Activated naive CD8-positive, alpha-beta T cell treated with anti-CD3 and anti-CD28 coated beads, Interleukin-2, amount 50 U/mL, for 24 hours (primary cell): ENCODE data around the gene KRTAP10-8.
"Not testable (repeated sequence)": the region's sequence is repeated elsewhere in the genome, so short reads cannot be mapped to it uniquely, and the experiment has no call there.

Experiments used
- ATAC-seq: fragments of 150-1000 bp; cut with Tn5 transposase; one replicate; pipeline ENCODE4 v1.10.0; 2021
- DNase-seq: peaks from one replicate; pipeline ENCODE4 v3.0.0; 2021
- H3K27ac Mint-ChIP-seq: one replicate; pipeline ENCODE4 v1.8.0; 2021; ENCODE audit warnings: mild to moderate bottlenecking, mixed read lengths
- H3K27me3 Mint-ChIP-seq: one replicate; pipeline ENCODE4 v1.8.0; 2021; ENCODE audit warnings: mixed read lengths
- H3K36me3 Mint-ChIP-seq: one replicate; pipeline ENCODE4 v1.8.0; 2021; ENCODE audit warnings: low read depth, mixed read lengths
- H3K4me1 Mint-ChIP-seq: one replicate; pipeline ENCODE4 v1.8.0; 2021; ENCODE audit warnings: mixed read lengths
- H3K4me3 Mint-ChIP-seq: one replicate; pipeline ENCODE4 v1.8.0; 2021; ENCODE audit warnings: mild to moderate bottlenecking, moderate library complexity, mixed read lengths
- H3K9me3 Mint-ChIP-seq: one replicate; pipeline ENCODE4 v1.8.0; 2021; ENCODE audit warnings: mixed read lengths

Gene KRTAP10-8

DNA sequence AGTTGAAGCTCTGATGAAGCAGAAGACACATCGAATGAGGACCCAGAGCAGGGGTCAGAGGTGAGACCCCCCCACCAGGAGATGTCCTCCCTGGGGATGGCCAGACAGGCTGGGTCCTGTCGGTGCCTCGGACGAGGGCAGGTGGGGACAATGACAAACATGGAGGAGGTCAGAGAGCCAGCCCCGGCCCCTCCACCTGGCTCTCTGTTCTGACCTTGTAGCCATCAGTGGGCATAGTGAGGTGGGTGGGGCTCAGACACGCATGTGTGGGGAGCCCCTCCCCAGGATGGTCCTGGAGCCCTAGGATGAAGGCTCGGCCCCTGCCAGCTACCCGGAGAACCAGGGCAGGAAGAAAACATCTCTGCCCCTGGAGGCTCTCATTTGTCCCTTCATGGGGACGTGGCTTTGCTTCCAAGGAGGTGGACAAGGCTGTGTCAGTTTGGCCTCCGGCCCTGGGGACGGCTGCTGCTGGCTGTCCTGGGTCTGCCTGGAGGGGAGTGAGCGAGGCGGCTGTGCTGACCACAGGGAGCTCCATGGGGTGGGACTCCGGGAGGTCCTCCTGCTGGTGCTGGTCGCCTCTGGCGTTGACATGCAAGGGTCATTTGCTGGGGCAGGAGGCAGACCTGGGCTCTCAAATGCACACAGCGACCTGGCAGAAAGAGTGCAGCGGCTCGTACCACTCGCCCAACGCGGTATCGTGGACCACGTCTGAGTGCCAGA is 22.1 kb upstream of the KRTAP10-8 start:
- no peaks in the 10 kb centered on the region for H3K4me1 Mint-ChIP-seq
- no peak overlapping the region for H3K27ac Mint-ChIP-seq
- DNase-seq (no peak), ATAC-seq (no peak)
- no peaks in the 10 kb centered on the region for H3K9me3 Mint-ChIP-seq
- H3K4me3 Mint-ChIP-seq: no peak overlapping the region
- peaks cover 8% of the 10 kb centered on the region for H3K27me3 Mint-ChIP-seq
- H3K36me3 Mint-ChIP-seq: no peaks in the 10 kb centered on the region

DNA sequence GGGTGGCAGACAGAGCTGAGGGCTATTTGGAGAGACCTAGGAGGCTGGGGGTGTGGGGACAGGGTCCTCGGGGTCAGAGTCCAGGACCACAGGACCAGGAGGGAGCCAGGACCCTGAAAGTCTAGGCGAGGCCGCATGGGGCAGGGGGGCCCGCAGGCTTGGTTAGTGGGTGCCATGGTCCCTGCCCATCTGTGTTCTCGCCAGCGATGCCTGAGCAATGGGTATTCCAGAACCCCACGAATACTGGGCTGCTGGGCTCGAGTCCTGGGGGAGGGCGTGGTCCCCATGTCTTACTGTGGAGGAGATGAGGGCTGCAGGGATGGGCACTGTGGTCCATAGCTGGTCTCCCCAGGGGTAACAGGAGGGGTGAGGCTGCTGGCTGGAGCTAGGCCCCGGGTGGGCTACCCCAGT is 21.6 kb upstream of the KRTAP10-8 start:
- Mint-ChIP-seq H3K27me3 (peaks cover 8% of the 10 kb centered on the region), H3K4me1 (no peaks in the 10 kb centered on the region), H3K4me3 (no peak overlapping the region), H3K9me3 (no peaks in the 10 kb centered on the region), H3K36me3 (no peaks in the 10 kb centered on the region), H3K27ac (no peak overlapping the region)
- ATAC-seq (no peak), DNase-seq (no peak)

DNA sequence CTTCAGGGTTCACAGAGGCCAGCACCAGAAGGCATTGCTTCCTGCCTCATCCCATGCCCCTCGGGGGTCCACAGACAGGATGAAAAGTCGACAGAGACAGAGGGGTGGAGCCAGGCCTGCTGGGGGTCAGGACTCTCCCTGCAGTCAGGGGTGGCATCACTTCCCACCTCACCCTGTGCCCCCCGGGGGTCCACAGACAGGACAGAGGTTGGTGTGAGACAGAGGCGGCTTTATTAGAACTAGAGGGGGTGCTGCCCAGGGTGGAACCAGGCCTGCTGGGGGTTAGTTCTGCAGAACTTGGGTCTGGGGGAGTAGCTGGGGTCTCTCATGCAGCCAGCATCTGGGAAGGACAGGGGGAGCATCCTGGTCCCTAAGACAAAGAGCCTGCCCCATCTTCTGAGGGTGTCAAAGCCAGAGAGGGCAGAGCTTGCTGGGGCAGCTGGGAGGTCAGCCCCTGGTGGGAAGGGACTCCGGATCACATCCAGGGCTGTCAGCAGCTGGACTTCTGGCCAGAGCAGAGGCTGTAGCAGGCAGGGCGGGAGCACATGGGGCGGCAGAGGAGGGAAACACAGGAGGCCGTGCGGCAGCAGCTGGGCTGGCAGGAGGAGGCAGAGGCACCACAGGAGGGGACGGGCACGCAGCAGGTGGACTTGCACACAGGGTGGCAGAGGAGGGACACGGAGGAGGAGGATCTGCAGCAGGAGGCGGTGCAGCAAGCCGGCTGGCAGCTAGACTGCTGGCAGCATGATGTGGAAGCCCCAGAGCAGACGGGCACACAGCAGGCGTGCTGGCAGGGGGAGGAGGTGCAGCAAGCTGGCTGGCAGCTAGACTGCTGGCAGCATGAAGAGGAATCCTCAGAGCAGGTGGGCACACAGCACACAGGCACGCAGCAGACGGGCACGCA is 20.7 kb upstream of the KRTAP10-8 start:
- H3K4me1 Mint-ChIP-seq, H3K27me3 Mint-ChIP-seq, H3K4me3 Mint-ChIP-seq, DNase-seq, H3K9me3 Mint-ChIP-seq, H3K36me3 Mint-ChIP-seq, H3K27ac Mint-ChIP-seq, ATAC-seq: not testable (repeated sequence)

DNA sequence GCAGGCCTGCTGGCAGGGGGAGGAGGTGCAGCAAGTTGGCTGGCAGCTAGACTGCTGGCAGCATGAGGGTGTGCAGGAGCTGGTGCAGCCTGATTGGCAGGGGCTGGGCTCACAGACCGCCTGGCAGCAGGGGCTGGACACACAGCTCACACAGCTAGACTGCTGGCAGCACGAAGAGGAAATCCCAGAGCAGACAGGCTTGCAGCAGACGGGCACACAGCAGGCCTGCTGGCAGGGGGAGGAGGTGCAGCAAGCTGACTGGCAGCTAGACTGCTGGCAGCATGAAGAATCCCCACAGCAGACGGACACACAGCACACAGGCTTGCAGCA is 20.1 kb upstream of the KRTAP10-8 start:
- H3K27me3 Mint-ChIP-seq, H3K36me3 Mint-ChIP-seq, H3K9me3 Mint-ChIP-seq, DNase-seq, H3K4me1 Mint-ChIP-seq, H3K27ac Mint-ChIP-seq, ATAC-seq, H3K4me3 Mint-ChIP-seq: not testable (repeated sequence)

DNA sequence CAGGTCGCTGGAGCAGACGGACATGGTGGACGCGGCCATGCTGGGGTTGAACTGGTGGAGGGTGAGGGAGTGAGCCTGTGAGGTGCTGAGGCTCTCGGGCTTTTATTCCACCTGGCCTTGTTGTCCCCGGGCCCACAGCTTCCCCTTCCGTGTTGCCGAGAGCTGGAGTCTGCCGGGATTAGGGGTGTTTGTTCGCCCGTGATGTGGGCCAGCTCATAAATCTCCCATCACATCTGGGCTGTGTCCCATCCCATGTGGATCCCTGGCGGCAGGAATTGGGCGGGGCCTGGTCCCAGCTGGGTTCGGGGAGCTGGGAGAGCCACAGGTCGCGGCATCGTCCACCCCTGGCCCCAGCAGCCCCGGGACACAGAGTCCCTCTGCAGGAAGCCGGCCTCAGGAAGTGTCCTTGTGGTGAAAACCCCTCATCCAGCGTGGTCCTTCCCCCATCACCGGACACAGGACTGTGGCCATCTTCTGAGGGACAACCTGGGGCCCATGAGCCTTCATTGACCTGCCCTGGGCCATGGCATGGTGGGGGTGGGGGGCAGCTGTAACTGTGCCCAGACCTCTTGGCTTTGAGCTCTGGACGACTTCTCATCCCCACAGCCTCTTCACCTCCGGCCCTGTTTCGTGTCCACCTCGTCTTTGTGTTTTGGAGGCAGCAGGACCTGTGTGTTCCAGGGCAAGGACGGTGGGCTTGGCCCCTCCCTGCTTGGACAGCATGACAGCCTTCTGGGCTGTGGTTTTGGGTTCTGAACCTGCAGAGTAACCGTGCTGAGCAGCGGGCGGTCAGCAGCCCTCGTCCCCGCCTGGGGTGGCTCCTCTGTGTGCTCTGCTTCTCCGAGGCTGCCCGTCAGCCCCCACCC is 19.2 kb upstream of the KRTAP10-8 start, which contains the start of gene KRTAP10-6:
TSS of gene KRTAP10-6 (minus strand) at position 60 of the 866 bp plus-strand sequence. CDS start at position 39, 21 bp downstream.
- no peak within 1 kb of the TSS for H3K4me3 Mint-ChIP-seq
- H3K27ac Mint-ChIP-seq: no peak within 1 kb of the TSS
- H3K9me3 Mint-ChIP-seq: no peaks in the 10 kb centered on the region
- no peaks in the 10 kb centered on the region for H3K4me1 Mint-ChIP-seq
- H3K27me3 Mint-ChIP-seq: no peaks in the 10 kb centered on the region
- ATAC-seq (no peak), DNase-seq (no peak)
- H3K36me3 Mint-ChIP-seq: no peaks in the 10 kb centered on the region

DNA sequence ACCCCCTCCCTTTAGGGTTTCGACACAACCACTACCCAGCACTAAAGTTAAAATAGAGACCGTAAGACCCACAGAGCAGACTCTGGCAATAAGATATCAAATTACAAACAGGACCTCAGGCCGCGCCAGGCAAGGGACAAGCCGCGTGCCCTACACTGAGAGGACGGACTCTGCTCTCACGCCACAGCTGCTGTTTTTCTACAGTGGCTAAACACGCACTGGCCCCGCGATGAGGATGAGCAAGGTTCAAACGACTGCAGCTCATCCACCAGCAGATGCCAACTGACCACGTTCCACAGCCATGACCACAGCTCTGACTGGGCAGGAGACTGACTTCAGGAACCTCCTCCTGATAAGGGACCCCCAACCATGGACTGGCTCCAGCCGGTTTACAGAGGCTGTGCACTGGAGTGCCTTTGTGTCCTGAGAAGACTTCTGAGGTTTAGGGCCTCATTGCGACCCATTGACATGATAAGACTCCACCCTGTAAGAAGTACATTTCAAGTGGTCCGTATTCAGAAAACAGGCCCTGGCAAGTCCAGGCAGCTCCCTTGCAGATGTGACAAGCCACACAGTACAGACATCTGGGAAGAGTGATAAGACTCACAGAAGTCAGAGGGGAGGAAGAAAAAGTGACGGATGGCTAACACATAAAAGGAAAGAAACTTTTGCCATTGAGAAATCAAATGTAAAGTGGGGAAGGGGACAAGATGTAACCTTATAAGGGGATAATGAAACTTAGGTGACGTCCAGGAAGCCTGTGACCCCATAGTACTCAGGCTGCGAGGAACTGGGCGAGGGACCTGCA is 18.1 kb upstream of the KRTAP10-8 start:
- ATAC-seq (no peak), DNase-seq (no peak)
- Mint-ChIP-seq H3K4me3 (no peak overlapping the region), H3K27me3 (no peaks in the 10 kb centered on the region), H3K4me1 (no peaks in the 10 kb centered on the region), H3K36me3 (no peaks in the 10 kb centered on the region), H3K9me3 (peaks cover 5% of the 10 kb centered on the region), H3K27ac (no peak overlapping the region)

DNA sequence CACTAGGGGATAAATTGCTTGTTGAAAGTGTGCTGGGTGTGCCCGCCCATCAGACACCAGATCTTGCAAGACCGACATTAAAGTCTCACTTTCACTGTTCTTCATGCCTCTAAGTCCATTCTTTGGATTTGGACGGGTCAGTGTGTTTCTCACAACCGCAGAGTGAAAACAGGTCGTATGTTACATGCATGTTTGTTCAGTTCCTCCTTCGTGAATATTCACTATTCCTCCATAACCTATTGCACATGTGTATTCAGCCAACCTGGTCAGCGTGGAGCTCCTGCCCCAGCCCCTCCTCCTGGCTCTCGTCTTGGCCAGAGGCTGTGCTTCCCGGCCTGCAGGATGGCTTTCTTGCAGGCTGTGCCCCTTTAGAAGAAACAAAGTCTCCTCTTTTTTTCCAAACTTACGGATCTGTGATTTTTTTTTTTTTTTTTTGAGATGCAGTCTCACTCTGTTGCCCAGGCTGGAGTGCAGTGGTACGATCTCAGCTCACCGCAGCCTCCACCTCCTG is 17.4 kb upstream of the KRTAP10-8 start:
- DNase-seq (no peak), ATAC-seq (no peak)
- Mint-ChIP-seq H3K36me3 (no peaks in the 10 kb centered on the region), H3K27ac (no peak overlapping the region), H3K9me3 (peaks cover 6% of the 10 kb centered on the region), H3K4me1 (no peaks in the 10 kb centered on the region), H3K27me3 (no peaks in the 10 kb centered on the region), H3K4me3 (no peak overlapping the region)

DNA sequence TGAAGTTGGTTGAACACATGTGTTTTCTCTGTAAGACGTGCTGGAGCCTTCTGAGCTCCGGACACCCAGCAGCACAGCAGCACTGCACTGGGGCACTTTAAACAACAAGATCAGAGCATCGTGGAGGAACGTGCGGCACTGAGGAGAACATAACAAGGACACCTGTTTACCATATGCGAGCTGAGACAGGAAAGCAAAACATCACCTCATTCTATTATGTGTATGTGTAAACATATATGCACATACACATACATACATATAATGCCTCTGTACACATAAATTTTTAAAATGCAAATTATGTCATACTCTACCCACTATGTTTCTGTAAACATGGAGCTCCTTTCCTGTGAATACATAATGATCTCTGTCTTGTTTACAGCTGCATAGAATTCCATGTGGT is 16.4 kb upstream of the KRTAP10-8 start:
- Mint-ChIP-seq H3K4me3 (no peak overlapping the region), H3K4me1 (no peaks in the 10 kb centered on the region), H3K27ac (no peak overlapping the region), H3K9me3 (peaks cover 6% of the 10 kb centered on the region), H3K36me3 (no peaks in the 10 kb centered on the region), H3K27me3 (no peaks in the 10 kb centered on the region)
- ATAC-seq (no peak), DNase-seq (no peak)

DNA sequence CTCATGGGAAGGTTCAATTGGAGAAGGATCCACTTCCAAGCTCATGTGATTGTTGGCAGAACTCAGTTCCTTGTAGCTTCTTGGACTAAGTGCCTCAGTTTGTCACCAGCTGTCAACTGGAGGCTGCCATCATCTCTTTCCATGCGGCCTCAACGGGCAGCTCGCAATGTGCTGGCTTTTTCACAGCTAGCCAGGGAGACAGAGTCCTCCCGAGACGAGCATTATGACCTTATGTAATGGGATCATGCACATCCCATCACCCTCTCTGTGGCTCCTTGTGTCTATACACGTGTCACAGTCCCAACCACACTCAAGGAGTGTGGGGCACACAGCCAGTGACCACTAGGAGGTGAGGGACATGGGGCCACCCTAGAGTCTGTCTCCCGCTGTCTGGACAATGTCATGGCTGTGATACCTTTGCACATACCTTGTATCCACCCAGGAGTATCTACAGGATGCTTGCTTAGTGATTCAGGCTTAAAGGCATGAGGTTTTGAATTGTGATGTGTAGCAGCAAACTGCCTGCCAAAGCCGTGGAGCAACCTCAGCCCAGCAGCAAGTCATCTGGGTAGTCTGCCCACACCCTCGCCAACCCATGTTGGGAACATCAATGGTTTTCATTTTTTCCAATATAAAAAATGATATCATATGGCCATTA is 15.7 kb upstream of the KRTAP10-8 start:
- Mint-ChIP-seq H3K4me1 (no peaks in the 10 kb centered on the region), H3K4me3 (no peak overlapping the region), H3K27ac (no peak overlapping the region), H3K9me3 (peaks cover 6% of the 10 kb centered on the region), H3K36me3 (no peaks in the 10 kb centered on the region), H3K27me3 (no peaks in the 10 kb centered on the region)
- DNase-seq (no peak), ATAC-seq (no peak)

DNA sequence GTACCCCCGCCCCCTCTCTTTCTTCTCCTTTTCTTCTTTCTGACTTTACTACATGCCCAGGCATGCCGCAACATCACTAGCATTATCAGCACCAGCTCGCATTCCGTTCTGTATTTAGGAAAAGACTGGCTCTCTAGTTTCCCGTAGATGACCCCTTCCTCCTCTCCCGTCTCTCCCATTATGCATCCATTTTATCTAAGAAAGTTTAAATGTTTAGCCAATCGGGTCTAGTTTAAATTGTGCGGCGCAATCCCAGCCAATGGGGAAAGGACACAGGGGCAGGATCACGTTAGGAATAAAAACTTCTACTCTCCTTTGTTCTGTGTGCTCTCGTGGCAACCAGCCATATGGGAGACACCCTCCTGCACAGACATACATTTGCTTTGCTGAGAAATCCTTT is 13.8 kb upstream of the KRTAP10-8 start:
- H3K4me3 Mint-ChIP-seq: no peak overlapping the region
- no peak for DNase-seq
- no peak for ATAC-seq
- no peaks in the 10 kb centered on the region for H3K4me1 Mint-ChIP-seq
- no peak overlapping the region for H3K27ac Mint-ChIP-seq
- no peaks in the 10 kb centered on the region for H3K36me3 Mint-ChIP-seq
- peaks cover 6% of the 10 kb centered on the region for H3K9me3 Mint-ChIP-seq
- H3K27me3 Mint-ChIP-seq: no peaks in the 10 kb centered on the region

DNA sequence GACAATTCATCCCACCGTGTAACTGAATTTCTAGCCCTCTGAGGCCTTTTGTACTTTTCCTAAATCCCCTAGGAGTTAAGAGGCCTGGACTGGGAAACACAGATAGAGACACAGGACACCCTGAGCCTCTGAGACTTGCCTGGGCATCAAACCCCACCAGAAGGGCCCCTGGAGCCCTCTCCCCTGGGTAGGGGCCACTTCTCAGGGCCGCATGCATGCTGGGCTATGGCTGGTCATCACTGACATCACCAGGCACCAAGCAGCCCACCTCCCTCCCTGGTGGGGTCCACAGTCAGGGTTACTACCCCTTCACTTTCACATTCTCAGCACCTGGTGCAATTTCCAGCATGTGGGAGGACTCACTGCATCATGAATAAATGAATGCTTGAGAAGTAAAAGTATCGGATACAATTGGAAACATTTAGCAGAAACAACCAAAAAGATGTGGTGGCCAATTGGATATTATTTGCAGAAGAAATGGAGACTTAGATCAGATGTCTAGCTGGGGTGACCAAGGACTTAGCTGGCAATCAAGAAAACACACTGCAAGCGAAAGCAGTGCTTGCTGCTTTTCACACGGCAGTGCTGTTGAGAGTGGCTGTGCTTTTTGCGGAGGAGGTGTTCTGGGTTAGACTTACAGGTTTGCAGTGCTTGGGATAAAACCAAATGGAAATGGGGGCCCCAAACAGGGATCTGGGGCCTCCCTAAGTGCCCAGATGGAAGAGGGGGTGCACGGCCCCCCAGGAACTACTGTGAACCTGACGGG is 12.4 kb upstream of the KRTAP10-8 start:
- peaks cover 6% of the 10 kb centered on the region for H3K9me3 Mint-ChIP-seq
- H3K27me3 Mint-ChIP-seq: no peaks in the 10 kb centered on the region
- H3K4me3 Mint-ChIP-seq: no peak overlapping the region
- ATAC-seq: no peak
- H3K27ac Mint-ChIP-seq: no peak overlapping the region
- H3K36me3 Mint-ChIP-seq: no peaks in the 10 kb centered on the region
- no peak for DNase-seq
- H3K4me1 Mint-ChIP-seq: no peaks in the 10 kb centered on the region

DNA sequence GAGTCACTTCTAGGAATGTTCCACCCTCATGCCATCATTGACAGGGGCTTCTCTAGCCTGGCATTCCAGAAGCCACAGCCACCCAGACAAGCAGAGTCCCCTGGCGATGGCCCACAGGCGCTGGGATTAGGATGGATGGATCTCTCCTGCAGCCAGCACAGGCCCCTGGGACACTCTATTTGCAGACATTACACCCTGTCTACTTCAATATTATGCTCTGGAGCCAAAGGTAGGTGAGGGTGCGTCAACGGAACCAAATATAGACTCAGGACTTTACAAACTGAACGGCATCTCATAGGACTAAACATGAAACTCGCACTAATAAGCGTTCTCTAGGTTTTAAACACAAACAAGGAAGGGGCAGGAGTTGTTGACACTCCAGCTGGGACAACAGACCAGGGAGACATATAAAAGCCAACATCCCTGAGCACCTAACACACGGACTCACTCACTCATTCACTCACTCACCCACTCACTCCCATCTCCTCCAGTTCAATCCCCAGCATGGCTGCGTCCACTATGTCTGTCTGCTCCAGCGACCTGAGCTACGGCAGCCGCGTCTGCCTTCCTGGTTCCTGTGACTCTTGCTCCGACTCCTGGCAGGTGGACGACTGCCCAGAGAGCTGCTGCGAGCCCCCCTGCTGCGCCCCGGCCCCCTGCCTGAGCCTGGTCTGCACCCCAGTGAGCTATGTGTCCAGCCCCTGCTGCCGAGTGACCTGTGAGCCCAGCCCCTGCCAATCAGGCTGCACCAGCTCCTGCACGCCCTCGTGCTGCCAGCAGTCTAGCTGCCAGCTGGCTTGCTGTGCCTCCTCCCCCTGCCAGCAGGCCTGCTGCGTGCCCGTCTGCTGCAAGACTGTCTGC is 11.5 kb upstream of the KRTAP10-8 start, which contains the start of gene KRTAP10-7:
TSS of gene KRTAP10-7 (plus strand) at position 480 of the 861 bp plus-strand sequence. CDS start at position 505, 25 bp downstream.
- H3K4me3 Mint-ChIP-seq, H3K27me3 Mint-ChIP-seq, H3K36me3 Mint-ChIP-seq, H3K4me1 Mint-ChIP-seq, DNase-seq, ATAC-seq, H3K27ac Mint-ChIP-seq: not testable (repeated sequence)
- H3K9me3 Mint-ChIP-seq: peaks cover 13% of the 10 kb centered on the region
